Measurements from ENCODE around the gene CD19. TPM values are rescaled to one million over a fixed set of nuclear protein-coding genes. Genes with fewer than 3 reads are reported as not detected.

CD19 gene
- total RNA-seq, 3 donors from 2014 or later, result not detected

DNA sequence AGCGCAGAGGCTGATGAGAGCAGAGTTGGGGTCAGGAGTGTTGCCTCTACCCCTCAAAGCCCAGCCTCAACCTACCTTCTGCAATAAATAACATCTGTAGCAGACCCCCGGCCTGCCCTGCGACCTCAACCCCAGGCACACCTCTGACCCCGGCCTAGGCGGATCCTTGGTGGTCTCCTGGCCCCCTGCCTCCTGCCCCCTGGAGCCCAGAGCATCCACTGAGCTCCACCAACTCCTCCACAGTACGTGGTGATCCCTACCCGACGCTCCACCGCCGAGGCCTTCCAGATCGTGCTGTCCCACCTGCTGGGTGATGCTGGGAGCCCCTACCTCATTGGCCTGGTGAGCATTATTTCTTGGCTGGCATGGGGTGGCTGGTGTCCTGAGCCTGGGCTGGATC, 51.2 kb downstream of the CD19 start:
- H3K9me3 ChIP-seq, result peaks cover 0 to 7% of the 10 kb centered on the region in 2 donors
- no peaks in the 10 kb centered on the region for H3K27me3 ChIP-seq
- no peak overlapping the region for H3K4me3 ChIP-seq
- intact Hi-C loops (cut with DNase I; ENCODE audit: low total_unique reads), result no loop called here
- H3K4me1 ChIP-seq, result no peaks in the 10 kb centered on the region
- H3K27ac ChIP-seq, result no peak overlapping the region
- TF ChIP-seq, protein P1, sequence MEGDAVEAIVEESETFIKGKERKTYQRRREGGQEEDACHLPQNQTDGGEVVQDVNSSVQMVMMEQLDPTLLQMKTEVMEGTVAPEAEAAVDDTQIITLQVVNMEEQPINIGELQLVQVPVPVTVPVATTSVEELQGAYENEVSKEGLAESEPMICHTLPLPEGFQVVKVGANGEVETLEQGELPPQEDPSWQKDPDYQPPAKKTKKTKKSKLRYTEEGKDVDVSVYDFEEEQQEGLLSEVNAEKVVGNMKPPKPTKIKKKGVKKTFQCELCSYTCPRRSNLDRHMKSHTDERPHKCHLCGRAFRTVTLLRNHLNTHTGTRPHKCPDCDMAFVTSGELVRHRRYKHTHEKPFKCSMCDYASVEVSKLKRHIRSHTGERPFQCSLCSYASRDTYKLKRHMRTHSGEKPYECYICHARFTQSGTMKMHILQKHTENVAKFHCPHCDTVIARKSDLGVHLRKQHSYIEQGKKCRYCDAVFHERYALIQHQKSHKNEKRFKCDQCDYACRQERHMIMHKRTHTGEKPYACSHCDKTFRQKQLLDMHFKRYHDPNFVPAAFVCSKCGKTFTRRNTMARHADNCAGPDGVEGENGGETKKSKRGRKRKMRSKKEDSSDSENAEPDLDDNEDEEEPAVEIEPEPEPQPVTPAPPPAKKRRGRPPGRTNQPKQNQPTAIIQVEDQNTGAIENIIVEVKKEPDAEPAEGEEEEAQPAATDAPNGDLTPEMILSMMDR (IDR thresholded peaks at IDR 0.05), result no peak
- no peak for TF ChIP-seq POLR2AphosphoS5 (IDR thresholded peaks at IDR 0.05)
- no peak for TF ChIP-seq POLR2A (IDR thresholded peaks at IDR 0.05)
- peaks cover 18% of the 10 kb centered on the region for H3K36me3 ChIP-seq
- DNase-seq (ENCODE audit: low spot score in 2 of 2), result no peak

DNA sequence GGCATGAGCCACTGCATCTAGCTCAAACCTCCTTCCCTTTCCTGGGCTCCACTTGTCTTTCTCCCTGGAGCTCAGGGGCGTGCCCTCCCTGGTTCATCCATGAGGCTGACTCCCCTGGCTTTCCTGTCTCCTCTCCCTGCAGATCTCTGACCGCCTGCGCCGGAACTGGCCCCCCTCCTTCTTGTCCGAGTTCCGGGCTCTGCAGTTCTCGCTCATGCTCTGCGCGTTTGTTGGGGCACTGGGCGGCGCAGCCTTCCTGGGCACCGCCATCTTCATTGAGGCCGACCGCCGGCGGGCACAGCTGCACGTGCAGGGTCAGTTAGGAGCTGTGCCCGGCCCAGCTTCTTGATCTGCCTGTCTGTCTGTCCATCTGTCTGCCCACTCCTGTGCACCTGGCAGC, 51.9 kb downstream of the CD19 start:
- no peaks in the 10 kb centered on the region for H3K27me3 ChIP-seq
- H3K36me3 ChIP-seq, result peaks cover 18% of the 10 kb centered on the region
- intact Hi-C loops (cut with DNase I; ENCODE audit: low total_unique reads), result no loop called here
- H3K4me3 ChIP-seq, result no peak overlapping the region
- peaks cover 0 to 7% of the 10 kb centered on the region in 2 donors for H3K9me3 ChIP-seq
- no peak for DNase-seq (ENCODE audit: low spot score in 2 of 2)
- no peaks in the 10 kb centered on the region for H3K4me1 ChIP-seq
- no peak overlapping the region for H3K27ac ChIP-seq
- TF ChIP-seq POLR2AphosphoS5 (IDR thresholded peaks at IDR 0.05) (no peak), POLR2A (IDR thresholded peaks at IDR 0.05) (no peak)
- TF ChIP-seq, protein P1 (IDR thresholded peaks at IDR 0.05), result no peak

DNA sequence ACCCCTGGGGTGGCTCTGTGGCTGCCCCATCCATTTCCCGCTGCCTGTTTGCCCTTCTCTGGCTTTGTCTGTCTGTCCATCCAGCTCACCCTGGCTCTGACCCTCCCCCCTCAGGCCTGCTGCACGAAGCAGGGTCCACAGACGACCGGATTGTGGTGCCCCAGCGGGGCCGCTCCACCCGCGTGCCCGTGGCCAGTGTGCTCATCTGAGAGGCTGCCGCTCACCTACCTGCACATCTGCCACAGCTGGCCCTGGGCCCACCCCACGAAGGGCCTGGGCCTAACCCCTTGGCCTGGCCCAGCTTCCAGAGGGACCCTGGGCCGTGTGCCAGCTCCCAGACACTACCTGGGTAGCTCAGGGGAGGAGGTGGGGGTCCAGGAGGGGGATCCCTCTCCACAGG, 52.3 kb downstream of the CD19 start:
- peaks cover 0 to 7% of the 10 kb centered on the region in 2 donors for H3K9me3 ChIP-seq
- intact Hi-C loops (cut with DNase I; ENCODE audit: low total_unique reads), result no loop called here
- DNase-seq (ENCODE audit: low spot score in 2 of 2), result no peak
- no peaks in the 10 kb centered on the region for H3K27me3 ChIP-seq
- no peak overlapping the region for H3K27ac ChIP-seq
- H3K4me1 ChIP-seq, result no peaks in the 10 kb centered on the region
- peaks cover 18% of the 10 kb centered on the region for H3K36me3 ChIP-seq
- H3K4me3 ChIP-seq, result no peak overlapping the region
- TF ChIP-seq, protein P1 (IDR thresholded peaks at IDR 0.05), result no peak
- TF ChIP-seq POLR2A (IDR thresholded peaks at IDR 0.05), result no peak
- TF ChIP-seq POLR2AphosphoS5 (IDR thresholded peaks at IDR 0.05), result no peak

DNA sequence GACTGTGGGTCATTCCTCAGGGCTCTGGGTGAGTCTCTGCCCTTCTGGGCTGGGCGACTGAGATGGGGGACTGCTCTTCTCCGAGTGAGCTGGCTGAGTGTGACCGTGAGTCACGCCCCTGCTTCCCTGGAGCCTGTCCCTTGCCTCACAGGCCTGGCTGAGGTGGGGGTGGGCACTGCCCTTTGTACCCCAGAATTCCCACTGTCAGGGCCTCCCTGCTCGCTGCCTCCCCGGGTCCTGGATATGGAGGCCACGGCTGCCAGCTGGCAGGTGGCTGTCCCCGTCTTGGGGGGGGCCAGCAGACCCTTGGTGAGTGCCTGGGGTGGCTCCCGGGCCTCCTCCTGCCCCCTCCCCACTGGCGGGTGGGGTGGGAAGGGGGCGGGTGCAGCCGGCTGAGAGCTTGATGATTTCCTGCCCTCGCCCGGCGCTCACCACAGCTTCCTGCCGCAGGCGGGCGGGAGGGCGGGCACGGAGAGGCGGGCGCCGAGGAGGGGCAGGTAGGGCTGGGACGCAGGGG, 52.9 kb downstream of the CD19 start, which contains the start of gene LAT:
Gene LAT, plus strand, starts transcription at position 434 of the 517 bp plus-strand sequence. CDS start 366 bp downstream, outside the sequence.
- Histone ChIP-seq H3K27me3 (no peaks in the 10 kb centered on the region), H3K9me3 (peaks cover 0 to 7% of the 10 kb centered on the region in 2 donors), H3K4me1 (no peaks in the 10 kb centered on the region), H3K36me3 (peaks cover 18% of the 10 kb centered on the region), H3K4me3 (peak within 1 kb of the TSS; percentile 18 to 37 (median 27)), H3K27ac (peak within 1 kb of the TSS in 1 of 2 donors; percentile 12)
- TF ChIP-seq, protein P1 (IDR thresholded peaks at IDR 0.05), result no peak
- TF ChIP-seq POLR2AphosphoS5 (IDR thresholded peaks at IDR 0.05) (no peak), POLR2A (IDR thresholded peaks at IDR 0.05) (no peak)
- intact Hi-C loops (cut with DNase I; ENCODE audit: low total_unique reads), result no loop called here
- DNase-seq (ENCODE audit: low spot score in 2 of 2), result no peak

DNA sequence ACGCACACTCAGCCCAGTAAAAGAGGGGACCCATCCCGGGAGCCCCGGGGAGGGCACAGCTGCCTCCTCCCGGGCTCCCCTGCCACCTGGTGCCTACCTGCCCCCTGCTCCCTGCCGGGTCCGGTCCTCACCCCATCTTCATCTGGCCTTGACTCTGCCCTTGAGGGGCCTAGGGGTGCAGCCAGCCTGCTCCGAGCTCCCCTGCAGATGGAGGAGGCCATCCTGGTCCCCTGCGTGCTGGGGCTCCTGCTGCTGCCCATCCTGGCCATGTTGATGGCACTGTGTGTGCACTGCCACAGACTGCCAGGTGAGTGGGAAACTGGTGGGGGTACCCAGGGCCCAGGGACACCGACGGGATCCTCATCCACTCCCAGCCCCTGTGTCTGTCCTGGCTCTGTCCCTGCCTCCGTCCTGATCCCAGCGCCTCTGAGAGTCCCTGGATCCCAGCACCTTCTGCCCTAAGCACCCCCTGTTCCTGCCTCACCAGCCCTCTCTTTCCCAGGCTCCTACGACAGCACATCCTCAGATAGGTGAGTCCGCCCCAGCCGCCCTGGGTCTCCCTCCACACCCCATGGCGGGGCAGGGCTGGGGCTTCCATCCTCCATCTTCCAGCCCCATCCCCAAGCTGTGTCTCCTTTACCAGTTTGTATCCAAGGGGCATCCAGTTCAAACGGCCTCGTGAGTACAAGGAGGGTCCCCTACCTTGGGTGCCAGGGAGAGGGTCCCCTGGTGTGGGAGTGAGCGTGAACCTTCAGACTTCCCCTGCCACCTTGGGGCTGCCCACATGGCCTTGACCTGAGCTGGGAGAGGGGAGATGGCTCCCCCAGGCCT, 53.7 kb downstream of the CD19 start:
- TF ChIP-seq POLR2AphosphoS5 (IDR thresholded peaks at IDR 0.05) (no peak), POLR2A (IDR thresholded peaks at IDR 0.05) (no peak)
- peaks cover 18% of the 10 kb centered on the region for H3K36me3 ChIP-seq
- intact Hi-C loops (cut with DNase I; ENCODE audit: low total_unique reads), result no loop called here
- H3K27ac ChIP-seq, result peak overlapping the region in 1 of 2 donors; percentile 12
- H3K27me3 ChIP-seq, result no peaks in the 10 kb centered on the region
- H3K4me1 ChIP-seq, result no peaks in the 10 kb centered on the region
- H3K9me3 ChIP-seq, result peaks cover 0 to 7% of the 10 kb centered on the region in 2 donors
- DNase-seq (ENCODE audit: low spot score in 2 of 2), result no peak
- peak overlapping the region; percentile 18 to 37 (median 27) for H3K4me3 ChIP-seq
